H1 (cell line): Measurements from ENCODE around the gene SAP30. TPM values are rescaled to one million over a fixed set of nuclear protein-coding genes. Genes with fewer than 3 reads are reported as not detected.

Source experiments
- ASH2L ChIP-seq: fragments of 200-600, 300-600 bp; sonication (generic); IDR thresholded peaks from one replicate; pipeline ENCODE4 v1.7.1; 2017; ENCODE audit warnings: low read length
- BACH1 ChIP-seq: IDR thresholded peaks from 2 replicates; pipeline ENCODE4 v1.6.1; 2012; ENCODE audit warnings: low read length, improper control_type of control experiment
- CBX8 ChIP-seq: fragments of 300-800, 300-1000 bp; sonication (generic); IDR thresholded peaks from 2 replicates; pipeline ENCODE4 v1.7.1; 2016; ENCODE audit warnings: low read depth, low read length, borderline replicate concordance
- CHD7 ChIP-seq: fragments of 300-600 bp; sonication (generic); IDR thresholded peaks from 2 replicates; pipeline ENCODE4 v1.7.1; 2012; ENCODE audit warnings: low read length, moderate library complexity, mild to moderate bottlenecking, inconsistent platforms; ENCODE audit not compliant: insufficient replicate concordance
- EP300 ChIP-seq, 2 experiments: IDR thresholded peaks; 1 replicate in 1 of 2; 2 replicates in 1 of 2; pipeline ENCODE4 v1.6.1; 2011 to 2012; ENCODE audit warnings: low read depth in 2 of 2, low read length in 2 of 2, mild to moderate bottlenecking in 2 of 2, borderline replicate concordance in 1 of 2, inconsistent platforms in 1 of 2, moderate library complexity in 1 of 2
- FOSL1 ChIP-seq: IDR thresholded peaks from 2 replicates; pipeline ENCODE4 v1.6.1; 2011; ENCODE audit warnings: mild to moderate bottlenecking, low read depth, low read length, moderate library complexity; ENCODE audit not compliant: insufficient read depth
- HDAC2 ChIP-seq, 2 experiments: fragments of 300-600 bp in 1 of 2; sonication (generic) in 1 of 2; IDR thresholded peaks; 2 replicates each; pipeline ENCODE4 v1.6.1; 2011 to 2012; ENCODE audit warnings: low read depth in 2 of 2, low read length in 2 of 2, mild to moderate bottlenecking in 2 of 2, moderate library complexity in 2 of 2, borderline replicate concordance in 1 of 2, inconsistent platforms in 1 of 2
- MAX ChIP-seq: IDR thresholded peaks from 2 replicates; pipeline ENCODE4 v1.6.1; 2012; ENCODE audit warnings: inconsistent platforms
- PHF8 ChIP-seq: fragments of 200-600 bp; sonication (generic); conservative IDR thresholded peaks from 2 replicates; pipeline ENCODE4 v1.7.1; 2012; ENCODE audit warnings: low read depth, mild to moderate bottlenecking, inconsistent platforms, low read length, moderate library complexity
- POLR2A ChIP-seq, 2 experiments: IDR thresholded peaks; 1 replicate in 1 of 2; 2 replicates in 1 of 2; pipeline ENCODE4 v1.6.1; 2011; ENCODE audit warnings: low read depth in 2 of 2, low read length in 2 of 2, mild to moderate bottlenecking in 2 of 2; ENCODE audit errors: control extremely low read depth in 1 of 2
- RNF2 ChIP-seq: fragments of 200-900, 300-1000 bp; sonication (generic); IDR thresholded peaks from 2 replicates; pipeline ENCODE4 v1.7.1; 2016; ENCODE audit warnings: borderline replicate concordance, low read depth, mild to moderate bottlenecking, antibody characterized with exemption, low read length; ENCODE audit not compliant: poor library complexity, severe bottlenecking; ENCODE audit errors: missing control alignments
- polyA plus RNA-seq, 7 experiments: library from polyadenylated mRNA; depleted of rRNA in 3 of 7; stranded (reverse) in 5 of 7; unstranded in 2 of 7; fragments of >200 nt in 5 of 7; fragments of 200-250 nt in 2 of 7; gene quantifications; 1 replicate in 5 of 7; 2 replicates in 1 of 7; 4 replicates in 1 of 7; pipeline versions ENCODE4 v1.2.1 to v1.2.3, GENCODE V29; 2011 to 2013; ENCODE audit warnings: missing spikeins in 2 of 7, mixed read lengths in 2 of 7
- total RNA-seq: library from RNA; stranded (reverse); fragmentation: NEBNext Ultra II Directional; extraction: Animal tissue kit (Norgen Biotek cat#: 25700); gene quantifications from 2 replicates; pipeline ENCODE4 v1.2.1, GENCODE V29; 2021

The SAP30 gene
- total and polyA plus RNA-seq, 2 of the 8 experiments (the other 6 are each of a cell fraction or from before 2014, with no cell fraction given) = 7.7 to 21.1 TPM

GRCh38 chr4:173380987-173381386, 10.2 kb downstream of the SAP30 start (continued):
- TF ChIP-seq CHD7 = no peak
- no peak for TF ChIP-seq EP300 (IDR thresholded peaks at IDR 0.05; ENCODE audit: borderline replicate concordance in 1 of 2, low read depth in 2 of 2, low read length in 2 of 2)
- TF ChIP-seq ASH2L = no peak
- TF ChIP-seq CBX8 = no peak
- no peak for TF ChIP-seq MAX
- no peak for TF ChIP-seq PHF8
- no peak for TF ChIP-seq RNF2
- TF ChIP-seq HDAC2 (IDR thresholded peaks at IDR 0.05; ENCODE audit: borderline replicate concordance in 1 of 2, low read depth in 2 of 2, low read length in 2 of 2) = no peak
- no peak for TF ChIP-seq BACH1
- TF ChIP-seq FOSL1 = no peak
- no peak for TF ChIP-seq POLR2A (IDR thresholded peaks at IDR 0.05; ENCODE audit: control extremely low read depth in 1 of 2, low read depth in 2 of 2, low read length in 2 of 2)
